Hepatic stellate cell (primary cell): ENCODE measurements around the gene TNFAIP8L1.
"Not testable (repeated sequence)": the region's sequence is repeated elsewhere in the genome, so short reads cannot be mapped to it uniquely, and the experiment has no call there.

Source experiments
- DNase-seq: peaks from one replicate; pipeline ENCODE4 v3.0.0; 2011; ENCODE audit warnings: low spot score

The TNFAIP8L1 gene

GRCh38 chr19:4638828-4639530 lies at the start of gene TNFAIP8L1:
TNFAIP8L1 (plus strand) TSS chr19:4639516; CDS start chr19:4651870, 12,354 bp downstream.
- peak; percentile 100 for DNase-seq

GRCh38 chr19:4589579-4590410 lies 49.5 kb upstream of the TNFAIP8L1 start:
- no peak for DNase-seq

- no peak for DNase-seq
Measured at GRCh38 chr19:4590559-4590958, 48.8 kb upstream of the TNFAIP8L1 start.

- DNase-seq, result no peak
Measured at GRCh38 chr19:4591320-4591719, 48.0 kb upstream of the TNFAIP8L1 start.

- DNase-seq, result no peak
Measured at GRCh38 chr19:4592445-4592844, 46.9 kb upstream of the TNFAIP8L1 start.

- DNase-seq, result peak; percentile 72
Measured at GRCh38 chr19:4593409-4593851, 45.9 kb upstream of the TNFAIP8L1 start.

GRCh38 chr19:4594201-4594600 lies 45.1 kb upstream of the TNFAIP8L1 start:
- DNase-seq, result no peak

GRCh38 chr19:4595158-4595557 lies 44.2 kb upstream of the TNFAIP8L1 start:
- not testable (repeated sequence) for DNase-seq

- no peak for DNase-seq
Measured at GRCh38 chr19:4596033-4596904, 43.0 kb upstream of the TNFAIP8L1 start.

- DNase-seq, result no peak
Measured at GRCh38 chr19:4597278-4597974, 41.9 kb upstream of the TNFAIP8L1 start.

GRCh38 chr19:4597975-4598671 lies 41.2 kb upstream of the TNFAIP8L1 start:
- no peak for DNase-seq

- DNase-seq, result no peak
Measured at GRCh38 chr19:4598712-4599111, 40.6 kb upstream of the TNFAIP8L1 start.

GRCh38 chr19:4600082-4600481 lies 39.2 kb upstream of the TNFAIP8L1 start:
- no peak for DNase-seq

- no peak for DNase-seq
Measured at GRCh38 chr19:4600893-4601292, 38.4 kb upstream of the TNFAIP8L1 start.

- DNase-seq, result no peak
Measured at GRCh38 chr19:4602173-4602788, 37.0 kb upstream of the TNFAIP8L1 start.

- DNase-seq, result no peak
Measured at GRCh38 chr19:4602915-4603314, 36.4 kb upstream of the TNFAIP8L1 start.

GRCh38 chr19:4604912-4605311 lies 34.4 kb upstream of the TNFAIP8L1 start:
- no peak for DNase-seq

- DNase-seq, result no peak
Measured at GRCh38 chr19:4606181-4606580, 33.1 kb upstream of the TNFAIP8L1 start.

GRCh38 chr19:4606921-4607678 lies 32.2 kb upstream of the TNFAIP8L1 start:
- no peak for DNase-seq
